NCI-H2081 (cell line): ENCODE results near the gene BIK.
"Not testable (repeated sequence)": the region's sequence is repeated elsewhere in the genome, so short reads cannot be mapped to it uniquely, and the experiment has no call there.

ENCODE experiments used
- DNase-seq, 2 experiments: peaks; one replicate each; lab custom pipeline; 2025; lab: John Stamatoyannopoulos, UW

Gene BIK, protein sequence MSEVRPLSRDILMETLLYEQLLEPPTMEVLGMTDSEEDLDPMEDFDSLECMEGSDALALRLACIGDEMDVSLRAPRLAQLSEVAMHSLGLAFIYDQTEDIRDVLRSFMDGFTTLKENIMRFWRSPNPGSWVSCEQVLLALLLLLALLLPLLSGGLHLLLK

DNA sequence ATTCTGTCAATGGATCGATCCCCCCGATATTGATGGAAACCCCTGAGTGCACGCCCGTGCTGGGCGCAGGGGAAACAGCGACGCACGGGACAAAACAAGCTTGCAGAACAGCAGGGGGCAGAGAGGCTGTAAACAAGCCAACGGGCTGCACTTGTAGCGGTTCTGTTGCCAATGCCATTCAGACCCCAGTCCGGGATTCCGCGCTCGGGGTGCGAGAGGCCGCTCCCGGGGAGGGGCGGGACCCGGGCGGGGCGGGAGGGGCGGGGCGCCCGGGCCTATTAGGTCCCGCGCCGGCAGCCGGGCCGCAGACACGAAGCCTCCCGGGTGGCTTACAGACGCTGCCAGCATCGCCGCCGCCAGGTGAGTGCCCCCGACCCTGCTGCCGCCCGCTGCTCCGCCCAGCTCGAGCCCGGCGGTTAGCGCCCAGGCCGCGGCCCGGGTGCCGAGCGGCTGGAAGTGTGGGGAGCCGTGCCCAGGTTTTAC lies at the start of gene BIK:
Gene BIK (plus strand): TSS at position 307 of the 483 bp plus-strand sequence. CDS start 13,273 bp downstream, outside the sequence.
- DNase-seq, result peak; percentile 11 to 26

DNA sequence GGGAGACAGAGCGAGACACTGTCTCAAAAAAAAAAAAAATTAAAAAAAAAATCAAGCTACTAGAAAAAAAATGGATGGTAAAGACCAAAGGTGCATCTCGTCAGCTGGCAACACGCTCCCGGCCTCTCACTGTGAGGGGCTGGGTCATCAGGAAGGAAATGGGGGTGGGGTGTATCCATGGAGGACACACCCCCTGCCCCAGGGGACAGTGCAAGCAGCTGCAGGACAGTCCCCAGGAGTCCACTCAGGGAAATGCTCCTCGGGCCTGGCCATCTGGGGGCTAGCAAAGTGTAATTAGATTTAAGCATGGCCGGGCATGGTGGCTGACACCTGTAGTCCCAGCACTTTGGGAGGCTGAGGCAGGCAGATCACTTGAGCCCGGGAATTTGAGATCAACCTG lies 44.4 kb upstream of the BIK start:
- DNase-seq, result no peak

DNA sequence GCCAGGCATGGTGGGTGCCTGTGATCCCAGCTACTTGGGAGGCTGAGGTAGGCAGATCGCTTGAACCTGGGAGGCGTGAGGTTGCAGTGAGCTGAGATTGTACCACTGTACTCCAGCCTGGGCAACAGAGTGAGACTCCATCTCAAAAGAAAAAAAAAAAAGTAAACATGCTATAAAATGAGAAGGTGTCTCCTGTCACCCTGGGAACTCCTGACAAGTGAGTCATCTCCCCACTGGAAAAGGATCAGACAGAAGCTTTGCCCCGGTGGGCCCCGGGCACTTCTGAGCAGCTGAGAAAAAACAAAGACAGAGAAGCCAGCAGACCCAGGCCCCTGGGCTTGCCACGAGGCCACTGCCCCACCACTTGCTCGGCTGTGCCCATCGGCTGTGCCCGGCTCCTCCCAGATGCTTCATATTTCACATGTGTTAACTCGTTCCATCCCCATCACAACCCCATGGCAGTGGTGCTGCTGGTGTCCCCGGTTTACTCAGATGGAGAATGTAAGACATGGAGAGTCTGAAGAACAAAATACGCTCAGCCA lies 43.6 kb upstream of the BIK start:
- no peak for DNase-seq

DNA sequence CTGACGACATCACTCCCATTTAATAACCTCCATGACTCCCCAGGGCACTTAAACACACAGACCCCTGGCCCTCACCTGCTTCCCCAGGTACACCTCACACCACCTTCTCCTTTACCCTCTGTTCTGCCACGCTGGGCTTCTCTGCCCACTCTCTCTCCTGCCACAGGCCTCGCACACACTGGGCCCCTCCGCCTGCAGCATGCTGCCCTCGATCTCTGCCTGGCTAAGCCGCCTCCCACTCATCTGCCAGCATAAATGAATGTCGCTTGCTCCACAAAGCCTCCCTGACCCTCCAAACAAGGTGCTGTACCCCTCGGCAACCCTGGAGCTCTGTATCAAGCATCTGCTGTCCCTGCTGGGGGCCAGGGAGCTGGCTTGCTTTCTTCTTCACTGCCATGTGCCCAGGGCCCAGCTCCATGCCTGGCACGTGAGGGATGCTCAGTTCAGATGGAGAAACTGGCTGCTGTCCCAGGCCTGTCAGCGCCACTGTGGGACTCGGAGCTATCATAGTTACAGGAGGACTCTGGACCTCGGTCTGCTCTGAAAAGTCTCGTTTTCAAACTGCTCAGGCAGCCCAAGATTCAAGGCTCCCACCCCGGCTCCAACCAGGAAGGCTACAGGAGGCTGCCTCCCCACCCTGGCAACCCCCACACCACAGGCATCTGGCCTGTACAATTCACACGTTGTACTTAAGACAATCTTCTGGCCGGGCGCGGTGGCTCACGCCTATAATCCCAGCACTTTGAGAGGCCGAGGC lies 33.3 kb upstream of the BIK start:
- no peak for DNase-seq

DNA sequence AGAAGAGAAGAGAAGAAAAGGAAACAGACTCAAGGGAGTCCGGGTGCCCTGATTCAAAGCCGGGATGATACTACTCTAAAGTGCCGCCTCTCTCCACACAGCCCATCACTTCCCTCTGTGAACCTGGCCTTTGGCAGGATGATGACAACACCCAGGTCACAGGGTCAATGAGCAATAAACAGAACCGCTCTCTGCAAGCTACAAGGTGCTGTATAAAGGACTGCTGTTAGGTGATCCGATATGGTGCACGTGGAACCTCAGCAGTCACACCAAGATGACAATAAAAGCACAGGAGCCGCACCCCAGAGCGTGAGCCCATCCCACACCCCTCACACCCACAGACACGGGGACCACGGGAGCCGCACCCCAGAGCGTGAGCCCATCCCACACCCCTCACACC lies 32.0 kb upstream of the BIK start:
- DNase-seq, result no peak

DNA sequence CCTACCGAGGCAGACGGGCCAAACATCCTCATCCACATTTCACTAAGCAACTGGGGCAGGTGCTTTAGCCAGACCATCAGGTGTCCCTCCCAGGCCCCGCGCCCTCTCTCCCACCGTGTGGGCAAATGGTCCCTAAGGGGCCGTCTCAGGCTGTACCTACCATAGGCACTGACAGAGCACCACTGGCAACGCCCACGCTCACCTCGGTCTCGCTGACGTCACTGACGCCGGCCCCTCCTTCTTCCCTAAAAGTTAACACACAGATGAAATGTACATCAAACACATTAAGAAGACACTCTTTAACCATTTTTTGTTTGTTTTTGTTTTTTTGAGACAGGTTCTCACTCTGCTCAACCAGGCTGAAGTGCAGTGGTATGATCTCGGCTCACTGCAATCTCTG lies 30.8 kb upstream of the BIK start:
- no peak for DNase-seq

DNA sequence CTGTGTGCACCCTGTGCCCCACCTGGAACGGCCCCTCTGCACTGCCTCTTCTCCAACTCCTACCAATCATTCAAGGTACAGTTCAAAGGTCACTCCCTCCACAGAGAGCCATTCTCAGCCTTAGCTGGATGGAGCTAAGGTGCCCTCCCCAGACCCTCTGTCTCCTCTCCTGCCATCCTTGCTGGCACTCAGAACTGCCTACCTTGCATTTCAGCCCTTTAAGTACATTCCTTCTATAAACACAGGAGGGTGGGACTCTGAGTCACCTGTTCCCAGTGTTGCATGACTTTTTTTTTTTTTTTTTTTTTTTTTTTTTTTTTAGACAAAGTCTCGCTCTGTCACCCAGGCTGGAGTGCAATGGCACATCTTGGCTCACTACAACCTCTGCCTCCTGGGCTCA lies 29.9 kb upstream of the BIK start:
- DNase-seq, result no peak

DNA sequence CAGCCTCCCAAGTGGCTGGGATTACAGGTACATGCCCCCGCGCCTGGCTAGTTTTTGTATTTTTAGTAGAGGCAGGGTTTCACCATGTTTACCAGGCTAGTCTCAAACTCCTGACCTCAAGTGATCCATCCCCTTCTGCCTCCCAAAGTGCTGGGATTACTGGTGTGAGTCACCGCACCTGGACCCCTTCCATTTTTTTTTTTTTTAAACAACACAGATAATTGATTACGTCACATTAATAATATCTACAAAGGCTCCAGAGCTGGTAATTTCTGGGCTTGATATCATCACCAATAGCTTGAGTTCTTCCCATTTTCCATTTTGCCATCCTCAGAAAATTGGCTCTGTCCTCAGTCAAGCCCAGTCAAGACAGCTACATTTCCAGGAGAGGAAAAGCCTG lies 28.6 kb upstream of the BIK start:
- DNase-seq, result no peak

DNA sequence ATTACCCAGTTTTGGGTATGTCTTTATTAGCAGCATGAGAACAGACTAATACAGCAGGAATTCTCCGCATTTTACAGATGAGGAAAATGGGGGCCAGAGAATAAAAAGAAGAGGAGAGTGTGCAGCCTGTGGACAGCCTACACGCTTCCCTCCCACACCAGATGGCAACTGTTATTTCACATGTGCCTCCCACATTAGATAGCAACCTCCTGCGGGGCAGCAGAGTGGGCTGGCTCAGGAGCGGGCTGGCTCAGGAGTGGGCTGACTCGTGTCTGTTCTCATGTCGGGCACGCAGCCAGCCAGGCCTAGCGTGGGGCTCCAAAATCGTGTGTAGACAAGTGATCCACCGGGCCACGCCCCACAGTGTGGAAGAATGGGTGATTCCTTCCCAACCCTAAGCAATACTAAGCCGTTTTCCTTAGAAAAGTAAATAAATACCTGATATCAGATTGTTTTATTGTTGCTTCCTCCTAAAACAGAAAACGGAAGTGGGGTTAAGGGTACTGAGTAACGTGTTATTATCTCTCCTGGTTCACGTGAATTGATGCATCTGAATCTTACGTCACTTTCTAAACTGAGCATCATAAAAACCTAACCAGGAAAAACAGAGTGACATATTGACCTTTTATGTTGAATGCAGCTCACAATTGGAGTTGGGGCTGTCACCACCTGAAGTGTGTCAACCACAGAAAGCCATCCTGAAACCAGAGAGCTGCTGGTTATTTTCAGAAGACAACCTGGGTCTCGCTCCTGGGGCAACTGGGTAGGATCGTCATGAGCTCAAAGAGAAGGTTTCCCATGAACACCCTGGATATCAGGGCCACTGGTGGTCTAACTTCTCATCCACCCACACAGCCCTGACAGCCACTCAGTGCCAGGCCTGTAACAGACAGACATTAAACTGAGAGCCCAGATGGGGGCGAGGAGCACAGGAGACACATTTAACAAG lies 24.6 kb upstream of the BIK start:
- no peak for DNase-seq

DNA sequence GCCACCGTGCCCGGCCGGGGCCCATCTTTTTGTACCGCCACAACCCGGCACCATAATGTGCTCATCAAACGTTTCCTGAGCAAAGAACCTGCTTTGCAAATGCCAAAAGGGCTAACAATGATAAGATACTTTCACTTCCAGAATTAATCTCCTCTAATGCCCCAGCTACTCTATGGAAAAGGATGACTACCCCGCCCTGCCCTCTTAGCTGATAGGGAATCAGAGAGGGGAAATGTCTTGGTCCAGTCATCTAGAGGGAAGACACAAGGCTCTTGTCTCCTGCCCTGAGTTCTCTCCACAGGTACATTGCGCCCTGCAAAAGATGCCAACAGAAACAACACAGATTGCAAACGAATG lies 21.9 kb upstream of the BIK start:
- DNase-seq, result no peak

DNA sequence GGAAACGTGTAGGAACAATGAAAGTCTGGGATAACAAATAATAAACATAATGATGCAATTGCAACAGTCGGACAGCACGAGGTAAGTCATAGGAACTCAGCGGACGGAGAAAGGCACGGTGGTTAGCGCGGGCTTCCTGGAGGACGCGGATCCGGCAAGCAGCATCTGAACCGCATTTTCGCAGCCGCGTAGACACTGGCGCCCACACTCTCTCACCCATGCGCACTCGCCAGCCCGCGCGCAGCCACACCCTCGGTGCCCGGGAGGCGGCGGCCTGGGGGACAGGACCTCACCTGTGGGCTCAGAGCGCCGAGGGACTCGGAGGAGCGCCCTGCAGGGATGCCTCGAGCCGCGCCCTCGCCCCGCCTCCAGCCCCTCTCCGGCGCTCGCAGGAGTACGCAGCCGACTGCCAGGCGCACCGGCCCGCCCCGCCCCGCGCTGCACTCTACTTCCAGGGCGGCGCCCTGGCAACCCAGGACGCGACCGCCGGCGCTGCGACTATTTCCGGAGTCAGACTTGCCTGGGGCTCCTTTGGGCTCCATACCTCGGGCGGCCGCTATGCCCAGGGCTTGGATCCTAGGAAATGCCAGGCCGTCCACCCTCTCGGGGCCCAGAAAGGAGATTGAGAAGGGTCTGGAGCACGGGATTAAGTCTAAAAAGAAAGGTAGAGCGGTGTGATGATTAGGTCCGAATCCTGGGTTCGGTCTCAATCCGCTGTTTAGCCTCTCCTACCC lies 21.4 kb upstream of the BIK start, which contains the start of gene TTLL1:
Gene TTLL1 (minus strand): TSS at position 408 of the 734 bp plus-strand sequence. CDS start 13,805 bp downstream, outside the sequence.
- peak; percentile 81 to 87 for DNase-seq

DNA sequence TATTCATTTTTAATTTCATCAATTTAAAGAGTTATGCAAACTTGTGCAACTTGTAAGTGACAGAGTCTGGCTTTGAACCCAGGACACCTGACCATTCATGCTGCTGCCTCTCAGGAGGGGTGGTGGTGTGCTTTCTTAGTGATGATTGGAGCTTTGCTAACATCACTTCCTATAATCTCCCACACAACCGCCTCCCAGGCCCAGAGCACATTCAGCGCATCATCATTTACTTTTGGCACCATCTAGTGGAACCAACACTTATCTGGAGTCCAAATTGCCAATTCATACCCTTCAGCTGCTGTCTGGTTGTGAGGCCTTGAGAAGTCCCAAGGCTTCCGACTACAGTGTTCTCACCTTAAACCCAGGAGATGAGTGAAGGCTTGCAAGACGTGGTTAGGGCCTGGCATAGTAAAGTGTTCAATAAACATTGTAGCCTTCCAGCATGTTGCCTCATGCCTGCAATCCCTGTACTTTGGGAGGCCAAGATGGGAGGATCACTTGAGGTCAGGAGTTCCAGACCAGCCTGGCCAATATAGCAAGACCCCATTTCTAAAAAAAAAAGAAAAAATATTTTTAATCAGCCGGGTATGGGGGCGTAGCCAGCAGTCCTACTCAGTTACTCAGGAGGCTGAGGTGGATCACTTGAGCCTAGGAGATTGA lies 20.3 kb upstream of the BIK start:
- DNase-seq, result peak; percentile 62 to 82

DNA sequence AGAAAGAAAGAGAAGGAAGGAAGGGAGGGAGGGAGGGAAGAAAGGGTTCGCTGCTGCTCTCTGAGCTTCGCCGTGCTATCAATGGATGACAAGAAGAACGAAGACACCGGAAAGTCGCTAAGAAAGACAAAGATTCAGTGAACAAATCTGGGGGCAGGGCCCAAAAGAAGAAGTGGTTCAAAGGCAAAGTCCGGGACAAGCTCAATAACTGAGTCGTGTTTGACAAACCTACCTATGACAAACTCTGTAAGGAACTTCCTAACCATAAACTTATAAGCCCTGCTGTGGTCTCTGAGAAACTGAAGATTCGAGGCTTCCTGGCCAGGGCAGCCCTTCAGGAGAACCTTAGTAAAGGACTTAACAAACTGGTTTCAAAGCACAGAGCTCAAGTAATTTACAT lies 18.5 kb upstream of the BIK start:
- DNase-seq, result no peak

DNA sequence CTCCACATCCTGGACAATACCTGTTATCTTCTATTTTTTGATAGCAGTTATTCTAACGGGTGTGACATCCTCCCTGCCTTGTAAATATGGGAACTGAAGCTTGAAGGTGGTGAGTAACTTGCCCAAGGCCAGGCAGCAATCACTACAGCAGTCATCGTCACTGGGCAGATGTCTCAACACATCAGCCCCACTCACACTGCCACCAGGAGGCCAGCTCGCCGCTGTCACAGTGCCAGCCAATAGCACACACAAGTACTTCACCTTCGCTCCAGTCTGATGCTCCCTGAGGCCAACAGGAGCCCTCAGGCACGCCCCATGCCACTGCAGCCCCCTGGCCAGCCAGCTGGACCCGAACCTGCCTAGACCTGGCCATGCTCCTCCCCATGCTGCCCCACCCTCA lies 16.5 kb upstream of the BIK start:
- no peak for DNase-seq

DNA sequence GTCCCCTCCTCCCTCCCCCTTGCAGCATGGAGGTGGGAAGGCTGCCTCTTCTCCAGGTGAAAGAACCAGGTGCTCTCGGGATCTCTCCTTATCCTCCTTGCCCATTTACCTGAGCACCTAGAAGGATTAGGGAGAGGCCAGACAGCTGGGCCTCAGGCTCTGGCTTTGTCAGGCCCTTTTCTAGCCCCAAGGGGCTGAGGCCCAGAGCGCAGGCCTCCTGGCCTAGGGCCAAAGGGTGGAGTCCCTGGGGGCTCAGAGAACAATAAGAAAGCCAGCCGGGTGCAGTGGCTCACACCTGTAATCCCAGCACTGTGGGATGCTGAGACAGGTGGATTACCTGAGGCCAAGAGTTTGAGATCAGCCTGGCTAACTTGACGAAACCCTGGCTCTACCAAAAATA lies 16.0 kb upstream of the BIK start:
- DNase-seq, result no peak

DNA sequence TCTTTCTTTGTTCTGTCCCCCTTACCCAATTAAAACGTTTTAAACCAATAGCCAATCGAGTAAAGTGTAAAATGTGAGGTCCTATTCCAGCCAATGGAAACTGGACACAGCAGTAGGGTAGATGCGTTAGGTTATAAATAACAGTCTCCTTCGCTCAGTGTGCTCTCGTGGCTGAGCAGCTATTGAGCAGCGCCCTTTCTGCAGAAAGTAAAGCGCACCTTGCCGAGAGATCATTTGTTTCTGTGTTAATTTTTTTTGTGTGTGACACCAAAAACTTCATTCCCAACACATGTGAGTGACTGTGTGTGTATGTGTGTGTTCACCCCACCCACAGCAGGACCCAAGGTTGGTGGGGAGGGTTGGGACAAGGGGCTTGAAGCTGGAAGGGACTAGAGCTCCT lies 14.1 kb upstream of the BIK start:
- no peak for DNase-seq

DNA sequence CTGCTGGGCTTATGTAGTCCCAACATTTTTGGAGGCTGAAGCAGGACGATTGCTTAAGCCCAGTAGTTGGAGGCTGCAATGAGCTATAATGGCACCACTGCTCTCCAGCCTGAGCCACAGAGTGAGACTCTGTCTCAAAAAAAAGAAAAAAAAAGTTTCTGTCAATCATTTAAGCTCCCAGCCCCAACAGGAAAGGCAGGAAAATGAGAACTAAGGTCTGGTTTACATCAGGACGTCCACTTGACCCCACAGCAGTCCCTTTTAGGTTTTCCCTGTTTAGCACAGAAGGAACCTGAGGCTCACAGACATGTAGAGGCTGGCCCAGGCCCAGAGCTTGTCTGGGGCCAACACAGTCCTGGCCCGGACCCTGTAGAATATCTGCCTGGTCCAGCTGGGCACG lies 12.2 kb upstream of the BIK start:
- no peak for DNase-seq

DNA sequence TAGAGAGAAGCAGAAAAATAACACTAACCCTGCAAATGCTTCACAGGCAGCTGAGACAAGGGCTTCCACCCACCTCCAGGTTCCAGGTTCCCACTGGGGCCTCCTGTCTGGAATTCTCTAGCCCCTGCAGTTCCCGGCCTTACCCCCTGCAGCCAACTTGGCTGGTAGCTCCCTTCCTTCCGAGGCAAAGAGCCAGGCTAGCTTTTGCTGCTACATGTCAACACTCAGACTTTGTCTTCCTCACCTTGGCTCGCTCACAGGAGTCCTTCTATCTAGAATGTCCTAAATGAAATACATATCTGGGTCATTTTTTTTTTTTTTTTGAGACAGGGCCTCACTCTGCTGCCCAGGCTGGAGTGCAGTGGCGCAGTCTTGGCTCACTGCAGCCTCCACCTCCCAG lies 11.5 kb upstream of the BIK start:
- DNase-seq, result no peak

DNA sequence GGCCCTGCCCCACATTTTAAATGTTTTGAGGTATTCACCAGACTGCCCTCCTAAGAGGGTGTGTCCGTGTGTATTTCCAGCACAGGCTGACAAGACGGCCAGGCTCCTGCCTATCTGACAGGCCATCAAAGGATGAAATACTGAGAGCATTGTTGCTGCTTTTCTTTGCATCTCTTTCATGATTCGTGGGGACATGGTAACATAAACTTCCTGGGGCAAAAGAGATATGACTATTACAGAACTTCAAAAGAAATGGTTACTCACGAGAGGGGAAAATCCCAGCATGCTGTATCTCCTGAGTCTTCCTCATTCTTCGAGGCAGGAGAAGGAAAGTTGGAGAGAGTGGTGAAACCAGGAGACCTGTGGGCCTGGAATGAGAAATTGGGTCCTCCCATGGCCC lies 10.3 kb upstream of the BIK start:
- DNase-seq, result no peak

DNA sequence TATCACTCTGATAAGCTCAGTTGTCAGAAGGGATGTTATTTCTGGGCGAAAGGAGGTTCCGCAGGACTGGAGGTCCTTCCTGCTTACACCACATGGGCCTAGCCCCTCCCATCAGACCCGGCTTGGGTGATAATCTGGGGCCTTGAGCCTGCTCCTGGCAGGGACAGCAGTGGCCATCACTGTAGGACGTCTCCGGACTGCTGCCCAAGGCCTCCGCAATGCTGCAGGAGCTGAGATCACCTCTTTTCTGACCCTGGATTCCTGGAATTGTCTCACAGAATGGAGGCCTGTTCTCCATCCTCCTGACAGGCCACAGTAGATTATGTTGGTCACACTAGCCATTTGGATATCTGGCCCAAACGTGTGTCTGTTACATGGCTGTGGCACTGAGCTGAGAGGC lies 9.2 kb upstream of the BIK start:
- no peak for DNase-seq

DNA sequence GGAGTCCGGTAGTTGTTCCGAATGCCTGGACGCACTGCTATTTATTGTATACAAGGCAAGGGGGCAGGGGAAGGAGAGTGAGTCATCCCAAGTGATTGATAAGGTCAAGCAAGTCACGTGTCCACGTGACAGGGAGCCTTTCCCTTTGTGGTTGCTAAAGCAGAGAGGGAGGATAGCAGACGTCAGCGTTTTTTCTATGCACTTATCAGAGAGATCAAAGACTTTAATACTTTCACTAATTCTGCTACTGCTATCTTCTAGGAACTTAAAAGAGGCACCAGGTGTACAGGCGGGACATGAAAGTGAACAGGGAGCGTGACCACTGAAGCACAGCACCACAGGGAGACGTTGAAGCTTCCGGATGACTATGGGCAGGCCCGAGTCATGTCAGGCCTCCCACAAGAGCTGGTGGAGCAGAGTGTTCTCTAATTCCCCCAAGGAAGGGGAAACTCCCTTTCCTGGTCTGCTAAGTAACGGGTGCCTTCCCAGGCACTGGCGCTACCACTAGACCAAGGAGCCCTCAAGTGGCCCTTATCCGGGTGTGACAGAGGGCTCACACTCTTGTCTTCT lies 6.4 kb upstream of the BIK start:
- DNase-seq, result not testable (repeated sequence)
